Upper lobe of right lung (tissue), 1 donor: ENCODE data around the gene NBL1. TPM values are rescaled to one million over a fixed set of nuclear protein-coding genes. Genes with fewer than 3 reads are reported as not detected.

Experiments
- ATAC-seq: fragments of 200-7000 bp; cut with Tn5 transposase; one replicate; pipeline ENCODE4 v1.9.1; 2020; ENCODE audit warnings: mild to moderate bottlenecking, moderate library complexity
- DNase-seq: peaks from one replicate; pipeline ENCODE4 v3.0.0-alpha.2; 2020
- H3K27ac ChIP-seq: fragments of 200-600 bp; one replicate; pipeline ENCODE4 v1.8.0; 2022
- H3K27me3 ChIP-seq: fragments of 200-600 bp; one replicate; pipeline ENCODE4 v1.8.0; 2022; ENCODE audit warnings: mild to moderate bottlenecking
- H3K36me3 ChIP-seq: fragments of 200-600 bp; one replicate; pipeline ENCODE4 v1.8.0; 2022
- H3K4me1 ChIP-seq: fragments of 200-600 bp; one replicate; pipeline ENCODE4 v1.8.0; 2022
- H3K4me3 ChIP-seq: fragments of 200-600 bp; one replicate; pipeline ENCODE4 v1.8.0; 2022; ENCODE audit warnings: mild to moderate bottlenecking
- H3K9me3 ChIP-seq: fragments of 200-600 bp; one replicate; pipeline ENCODE4 v1.8.0; 2022
- intact Hi-C: fragments of 100-400 bp; cut with DNase I; formaldehyde crosslinking; loops from one replicate; pipeline ENCODE4 v1.11.0; 2022
- total RNA-seq: library from RNA; stranded (reverse); fragmentation: NEBNext Ultra II Directional; extraction: Animal tissue kit (Norgen Biotek cat#: 25700); gene quantifications from one replicate; pipeline ENCODE4 v1.2.1, GENCODE V29; 2021
- TF ChIP-seq, protein P1 (sequence below): fragments of 200-600 bp; IDR thresholded peaks from one replicate; pipeline ENCODE4 v1.8.0; 2022; ENCODE audit warnings: antibody characterized with exemption
- donor health status: DM: no; HTN: yes; CAD: no; lungs with severe emphysema.

The NBL1 gene
- total RNA-seq, 1 donor from 2014 or later: 218 TPM

DNA sequence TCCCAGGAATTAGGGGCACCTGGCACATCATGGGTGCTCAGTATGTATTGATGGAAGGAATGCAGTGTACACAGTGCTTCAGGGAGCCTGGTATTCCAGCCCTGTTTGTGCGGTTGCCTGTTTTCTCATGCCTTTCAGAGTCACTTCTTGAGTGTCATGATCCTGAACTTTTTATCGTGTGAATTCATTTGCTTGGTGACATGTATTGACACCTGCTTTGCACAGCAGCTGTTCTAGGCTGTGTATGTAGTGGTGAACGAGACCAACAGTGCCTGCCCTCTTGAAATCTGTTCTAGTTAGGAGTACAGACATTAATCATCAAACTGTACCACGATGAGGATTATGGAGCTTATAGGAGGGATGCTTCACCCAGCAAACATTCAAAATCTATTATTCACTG, 26.7 kb downstream of the NBL1 start:
- Histone ChIP-seq H3K4me3 (no peak overlapping the region), H3K27me3 (peaks cover 22% of the 10 kb centered on the region), H3K27ac (no peak overlapping the region), H3K4me1 (no peaks in the 10 kb centered on the region), H3K9me3 (no peaks in the 10 kb centered on the region), H3K36me3 (no peaks in the 10 kb centered on the region)
- no peak for ATAC-seq
- intact Hi-C loops: no loop called here
- TF ChIP-seq, protein P1, sequence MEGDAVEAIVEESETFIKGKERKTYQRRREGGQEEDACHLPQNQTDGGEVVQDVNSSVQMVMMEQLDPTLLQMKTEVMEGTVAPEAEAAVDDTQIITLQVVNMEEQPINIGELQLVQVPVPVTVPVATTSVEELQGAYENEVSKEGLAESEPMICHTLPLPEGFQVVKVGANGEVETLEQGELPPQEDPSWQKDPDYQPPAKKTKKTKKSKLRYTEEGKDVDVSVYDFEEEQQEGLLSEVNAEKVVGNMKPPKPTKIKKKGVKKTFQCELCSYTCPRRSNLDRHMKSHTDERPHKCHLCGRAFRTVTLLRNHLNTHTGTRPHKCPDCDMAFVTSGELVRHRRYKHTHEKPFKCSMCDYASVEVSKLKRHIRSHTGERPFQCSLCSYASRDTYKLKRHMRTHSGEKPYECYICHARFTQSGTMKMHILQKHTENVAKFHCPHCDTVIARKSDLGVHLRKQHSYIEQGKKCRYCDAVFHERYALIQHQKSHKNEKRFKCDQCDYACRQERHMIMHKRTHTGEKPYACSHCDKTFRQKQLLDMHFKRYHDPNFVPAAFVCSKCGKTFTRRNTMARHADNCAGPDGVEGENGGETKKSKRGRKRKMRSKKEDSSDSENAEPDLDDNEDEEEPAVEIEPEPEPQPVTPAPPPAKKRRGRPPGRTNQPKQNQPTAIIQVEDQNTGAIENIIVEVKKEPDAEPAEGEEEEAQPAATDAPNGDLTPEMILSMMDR: no peak
- no peak for DNase-seq

DNA sequence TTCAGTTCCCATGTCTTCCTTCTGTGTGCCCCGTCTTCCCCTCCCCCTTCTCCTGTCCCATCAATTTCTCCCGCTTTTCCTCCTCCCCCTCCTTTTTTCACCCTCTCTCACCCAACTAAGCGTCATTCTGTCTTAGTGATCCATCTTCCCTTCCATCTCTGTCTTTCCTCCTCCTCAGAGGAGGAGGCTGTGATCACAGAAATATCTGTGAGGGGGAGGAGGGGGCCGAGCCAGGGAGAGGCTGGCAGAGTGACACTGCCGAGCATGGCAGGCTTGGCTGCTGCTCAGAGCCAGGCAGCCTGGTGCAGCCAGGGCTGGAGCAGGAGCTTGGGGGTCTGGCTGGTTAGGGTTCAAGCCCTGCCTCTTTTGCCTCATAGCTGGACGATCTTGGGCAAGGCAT, 28.1 kb downstream of the NBL1 start:
- Histone ChIP-seq H3K36me3 (no peaks in the 10 kb centered on the region), H3K27me3 (peaks cover 14% of the 10 kb centered on the region), H3K4me1 (no peaks in the 10 kb centered on the region), H3K4me3 (no peak overlapping the region), H3K27ac (no peak overlapping the region), H3K9me3 (no peaks in the 10 kb centered on the region)
- ATAC-seq: no peak
- TF ChIP-seq, protein P1: no peak
- intact Hi-C loops: no loop called here
- DNase-seq: no peak

DNA sequence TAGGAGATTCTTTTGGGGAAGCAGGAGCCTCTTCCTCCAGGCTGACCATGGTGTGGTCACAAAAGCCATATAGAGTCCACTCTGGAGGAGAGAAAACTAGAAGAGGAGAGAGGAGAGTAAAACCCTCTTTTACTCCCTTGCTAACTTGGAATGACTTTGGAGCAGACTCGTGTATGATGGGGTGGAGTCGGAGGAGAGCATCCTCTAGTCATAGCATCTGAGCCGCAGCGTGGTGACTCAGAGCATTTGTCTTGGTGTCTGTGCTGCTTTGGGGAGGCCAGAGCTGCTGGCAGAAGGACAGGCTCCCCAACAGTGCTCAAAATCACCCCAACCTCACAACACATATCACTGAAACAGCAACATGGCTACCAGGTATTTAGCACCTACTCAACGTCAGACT, 31.7 kb downstream of the NBL1 start:
- Histone ChIP-seq H3K4me1 (no peaks in the 10 kb centered on the region), H3K36me3 (no peaks in the 10 kb centered on the region), H3K4me3 (no peak overlapping the region), H3K27ac (no peak overlapping the region), H3K27me3 (peaks cover 14% of the 10 kb centered on the region), H3K9me3 (no peaks in the 10 kb centered on the region)
- ATAC-seq: no peak
- DNase-seq: no peak
- TF ChIP-seq, protein P1: no peak
- intact Hi-C loops: no loop called here

DNA sequence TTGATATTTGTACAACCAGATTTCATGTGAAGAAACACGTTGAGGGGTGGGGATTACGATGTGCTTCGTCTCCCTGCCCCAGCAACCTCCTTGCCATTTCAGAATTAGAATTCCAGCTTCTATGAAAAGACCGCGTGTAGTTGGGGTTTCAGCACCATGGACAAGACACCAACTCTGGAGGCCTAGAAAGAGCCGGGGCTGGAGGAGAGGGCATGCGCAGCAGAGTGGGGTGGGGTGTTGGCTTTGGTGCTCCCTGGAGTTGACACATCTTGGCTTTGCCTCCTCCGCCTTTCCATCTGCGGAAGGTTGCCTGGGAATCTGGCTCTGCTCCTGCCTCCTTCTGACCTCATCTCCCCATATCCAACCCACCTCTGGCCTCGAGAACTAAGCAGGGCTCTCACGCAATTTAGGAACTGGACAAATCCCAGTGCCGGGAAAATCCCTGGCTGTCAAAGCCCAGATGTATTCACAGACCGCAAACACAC, 32.4 kb downstream of the NBL1 start:
- Histone ChIP-seq H3K27me3 (peaks cover 14% of the 10 kb centered on the region), H3K36me3 (no peaks in the 10 kb centered on the region), H3K27ac (no peak overlapping the region), H3K4me1 (no peaks in the 10 kb centered on the region), H3K9me3 (no peaks in the 10 kb centered on the region), H3K4me3 (no peak overlapping the region)
- ATAC-seq (peak; percentile 54), DNase-seq (no peak)
- intact Hi-C loops: no loop called here
- TF ChIP-seq, protein P1: no peak

DNA sequence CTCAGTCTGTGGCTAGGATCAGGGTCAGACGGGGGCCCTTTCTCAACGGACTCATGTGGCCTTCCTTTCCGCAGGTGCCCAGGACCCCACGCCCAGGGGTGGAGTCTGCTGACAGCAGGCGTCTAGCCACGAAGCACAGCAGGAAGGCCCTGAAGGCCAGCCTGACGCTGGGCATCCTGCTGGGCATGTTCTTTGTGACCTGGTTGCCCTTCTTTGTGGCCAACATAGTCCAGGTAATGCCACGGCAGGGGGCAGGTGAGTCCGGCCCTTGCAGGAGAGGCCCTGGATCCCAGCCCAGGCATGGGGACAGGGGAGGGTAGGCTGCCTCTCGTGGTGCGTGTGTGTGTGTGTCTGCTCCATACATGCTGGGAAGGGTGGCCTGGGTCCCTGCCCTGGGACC, 34.4 kb downstream of the NBL1 start:
- ATAC-seq: no peak

More for the DNA sequence above, 34.4 kb downstream of the NBL1 start:
- Histone ChIP-seq H3K9me3 (no peaks in the 10 kb centered on the region), H3K4me3 (no peak overlapping the region), H3K4me1 (no peaks in the 10 kb centered on the region), H3K36me3 (peaks cover 13% of the 10 kb centered on the region), H3K27ac (no peak overlapping the region), H3K27me3 (peaks cover 6% of the 10 kb centered on the region)
- DNase-seq: no peak
- intact Hi-C loops: no loop called here
- TF ChIP-seq, protein P1: no peak
